DND-41 (cell line): Measurements from ENCODE around the gene TMX1.

ENCODE experiments used
- ATAC-seq: fragments of 200-7000 bp; cut with Tn5 transposase; 3 replicates; pipeline ENCODE4 v1.9.1; 2021; ENCODE audit warnings: low read depth; ENCODE audit not compliant: insufficient read depth
- DNase-seq: peaks from one replicate; pipeline ENCODE4 v3.0.0-alpha.2; 2020
- H2AFZ ChIP-seq: 2 replicates; pipeline ENCODE4 v1.6.0; 2012; ENCODE audit warnings: low read depth, low read length
- H3K27ac ChIP-seq: 2 replicates; pipeline ENCODE4 v1.5.1; 2012; ENCODE audit warnings: low read length, inconsistent platforms
- H3K27me3 ChIP-seq: fragments of 200-600 bp; sonication (generic); 2 replicates; pipeline ENCODE4 v1.6.0; 2012; ENCODE audit warnings: low read length, mild to moderate bottlenecking, inconsistent platforms; ENCODE audit not compliant: insufficient read depth, poor library complexity
- H3K36me3 ChIP-seq: 2 replicates; pipeline ENCODE4 v1.5.1; 2012; ENCODE audit warnings: low read length, inconsistent platforms; ENCODE audit not compliant: insufficient read depth
- H3K4me1 ChIP-seq: 2 replicates; pipeline ENCODE4 v1.5.1; 2012; ENCODE audit warnings: mild to moderate bottlenecking, low read length; ENCODE audit not compliant: insufficient read depth
- H3K4me2 ChIP-seq: 2 replicates; pipeline ENCODE4 v1.6.0; 2012; ENCODE audit warnings: mild to moderate bottlenecking, moderate library complexity, low read length, inconsistent platforms; ENCODE audit not compliant: insufficient read depth
- H3K4me3 ChIP-seq, 2 experiments: fragments of 200-600 bp in 1 of 2; shearing (Covaris generic) in 1 of 2; 2 replicates each; pipeline ENCODE4 v1.5.1; 2012 to 2016; ENCODE audit warnings: inconsistent platforms in 2 of 2, low read length in 2 of 2, mild to moderate bottlenecking in 2 of 2, low read depth in 1 of 2, moderate library complexity in 1 of 2
- H3K79me2 ChIP-seq: 2 replicates; pipeline ENCODE4 v1.6.0; 2012; ENCODE audit warnings: low read length, inconsistent platforms; ENCODE audit not compliant: insufficient read depth
- H3K9ac ChIP-seq: 2 replicates; pipeline ENCODE4 v1.6.0; 2012; ENCODE audit warnings: low read depth, mild to moderate bottlenecking, inconsistent platforms, low read length, moderate library complexity
- H3K9me3 ChIP-seq: 2 replicates; pipeline ENCODE4 v1.5.1; 2012; ENCODE audit warnings: low read length, moderate library complexity, mild to moderate bottlenecking, inconsistent platforms; ENCODE audit not compliant: insufficient read depth, severe bottlenecking
- H4K20me1 ChIP-seq: 2 replicates; pipeline ENCODE4 v1.6.0; 2012; ENCODE audit warnings: low read length; ENCODE audit not compliant: insufficient read depth
- CTCF ChIP-seq: IDR thresholded peaks from 2 replicates; pipeline ENCODE4 v1.5.1; 2012; ENCODE audit warnings: borderline replicate concordance, low read length, moderate library complexity, mild to moderate bottlenecking; ENCODE audit not compliant: poor library complexity, severe bottlenecking; ENCODE audit errors: extremely low read depth
- EZH2 ChIP-seq: IDR thresholded peaks from 3 replicates; pipeline ENCODE4 v1.6.1; 2012; ENCODE audit warnings: borderline replicate concordance, low read depth, mild to moderate bottlenecking, moderate library complexity, low read length, inconsistent platforms; ENCODE audit not compliant: severe bottlenecking

TMX1 gene

GRCh38 chr14:51261151-51261550 is 21.1 kb downstream of the TMX1 start:
- Histone ChIP-seq H3K27ac (no peak overlapping the region), H3K4me3 (no peak overlapping the region), H2AFZ (no peak overlapping the region), H3K4me1 (no peaks in the 10 kb centered on the region), H3K9me3 (no peaks in the 10 kb centered on the region), H3K79me2 (no peaks in the 10 kb centered on the region), H3K9ac (no peak overlapping the region), H4K20me1 (no peaks in the 10 kb centered on the region), H3K4me2 (no peak overlapping the region), H3K36me3 (peaks cover 42% of the 10 kb centered on the region), H3K27me3 (no peaks in the 10 kb centered on the region)
- TF ChIP-seq EZH2 (no peak), CTCF (no peak)
- DNase-seq (no peak), ATAC-seq (no peak)

GRCh38 chr14:51262868-51263267 is 22.8 kb downstream of the TMX1 start:
- no peaks in the 10 kb centered on the region for H3K9me3 ChIP-seq
- H3K9ac ChIP-seq: no peak overlapping the region
- no peaks in the 10 kb centered on the region for H3K27me3 ChIP-seq
- ATAC-seq (no peak), DNase-seq (no peak)
- peaks cover 26% of the 10 kb centered on the region for H3K36me3 ChIP-seq
- H3K4me1 ChIP-seq: no peaks in the 10 kb centered on the region
- no peaks in the 10 kb centered on the region for H4K20me1 ChIP-seq
- H2AFZ ChIP-seq: no peak overlapping the region
- no peaks in the 10 kb centered on the region for H3K79me2 ChIP-seq
- no peak overlapping the region for H3K4me3 ChIP-seq
- no peak overlapping the region for H3K4me2 ChIP-seq
- no peak for TF ChIP-seq CTCF
- no peak for TF ChIP-seq EZH2
- H3K27ac ChIP-seq: no peak overlapping the region

GRCh38 chr14:51269634-51270033 is 29.6 kb downstream of the TMX1 start:
- Histone ChIP-seq H3K79me2 (no peaks in the 10 kb centered on the region), H3K27ac (no peak overlapping the region), H3K4me1 (no peaks in the 10 kb centered on the region), H3K9me3 (no peaks in the 10 kb centered on the region), H3K4me2 (no peak overlapping the region), H2AFZ (no peak overlapping the region), H3K4me3 (no peak overlapping the region), H3K36me3 (peaks cover 2% of the 10 kb centered on the region; the same call in 1 of the 2 replicates), H3K9ac (no peak overlapping the region), H3K27me3 (no peaks in the 10 kb centered on the region), H4K20me1 (no peaks in the 10 kb centered on the region)
- DNase-seq: no peak
- TF ChIP-seq CTCF: no peak
- ATAC-seq: no peak

GRCh38 chr14:51276605-51277004 is 36.6 kb downstream of the TMX1 start:
- H3K9me3 ChIP-seq: no peaks in the 10 kb centered on the region
- TF ChIP-seq CTCF (no peak), EZH2 (no peak)
- no peaks in the 10 kb centered on the region for H4K20me1 ChIP-seq
- H2AFZ ChIP-seq: no peak overlapping the region
- H3K4me1 ChIP-seq: no peaks in the 10 kb centered on the region
- H3K27ac ChIP-seq: no peak overlapping the region
- no peak overlapping the region for H3K4me3 ChIP-seq
- ATAC-seq: no peak
- no peaks in the 10 kb centered on the region for H3K36me3 ChIP-seq
- H3K79me2 ChIP-seq: no peaks in the 10 kb centered on the region
- no peak overlapping the region for H3K9ac ChIP-seq
- H3K4me2 ChIP-seq: no peak overlapping the region
- DNase-seq: no peak
- H3K27me3 ChIP-seq: no peaks in the 10 kb centered on the region
